Measurements from ENCODE around the gene TBC1D3L.
"Not testable (repeated sequence)": the region's sequence is repeated elsewhere in the genome, so short reads cannot be mapped to it uniquely, and the experiment has no call there.

Gene TBC1D3L

GRCh38 chr17:37988960-37989359 is at the start of gene TBC1D3L:
TSS of gene TBC1D3L (minus strand) at chr17:37989060. CDS start at chr17:37987520, 1,540 bp downstream.
- not testable (repeated sequence) for DNase-seq

- DNase-seq = not testable (repeated sequence)
Measured at GRCh38 chr17:38003676-38004075, 14.8 kb upstream of the TBC1D3L start, which contains the start of gene TBC1D3D. TSS of gene TBC1D3D (plus strand) at chr17:38003976. CDS start at chr17:38005561, 1,585 bp downstream.

Measured in DMS153 (cell line).